SW 1271 (cell line): ENCODE results near the gene CTAG1B.
"Not testable (repeated sequence)": the region's sequence is repeated elsewhere in the genome, so short reads cannot be mapped to it uniquely, and the experiment has no call there.

ENCODE experiments used
- DNase-seq, 2 experiments: peaks; one replicate each; lab custom pipeline; 2025; lab: John Stamatoyannopoulos, UW

The CTAG1B gene

DNA sequence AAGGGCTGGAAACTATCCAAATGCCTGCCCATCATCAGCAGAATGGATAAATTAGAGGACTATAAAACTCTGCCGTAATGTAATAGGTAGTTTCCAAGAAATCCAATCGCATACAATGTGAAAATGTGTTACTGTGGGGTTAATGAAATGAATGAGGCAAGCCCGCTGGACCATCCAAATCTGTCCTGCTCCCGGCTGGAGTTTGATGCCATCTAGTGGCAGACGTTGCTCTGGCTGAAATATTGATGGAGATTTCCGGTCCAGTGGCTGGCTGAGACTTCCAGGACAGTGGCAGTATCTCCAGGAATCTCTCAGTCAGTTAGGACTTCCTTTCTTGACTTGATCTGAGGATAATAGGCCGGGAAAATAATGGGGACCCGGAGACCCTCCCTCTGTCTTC, 36.1 kb downstream of the CTAG1B start:
- DNase-seq, result not testable (repeated sequence)

DNA sequence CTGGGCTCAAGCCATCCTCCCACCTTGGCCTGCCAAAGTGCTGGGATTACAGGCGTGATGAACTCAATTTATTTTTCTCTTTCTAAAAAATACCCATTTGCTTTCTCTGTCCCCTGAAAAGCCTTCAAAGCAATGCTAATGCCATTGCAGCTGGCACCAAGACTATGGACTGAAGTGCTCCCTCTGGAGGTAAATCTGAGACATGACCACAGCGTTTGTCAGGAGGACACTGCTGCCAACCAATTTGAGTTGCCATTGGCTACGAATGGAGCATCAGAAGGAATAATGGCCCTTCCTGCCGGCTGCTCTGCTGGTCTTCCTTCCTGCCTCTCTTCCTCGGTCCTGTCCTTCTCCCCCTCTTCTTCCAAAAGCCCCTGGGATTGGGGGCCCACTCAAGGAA, 44.0 kb downstream of the CTAG1B start:
- not testable (repeated sequence) for DNase-seq

DNA sequence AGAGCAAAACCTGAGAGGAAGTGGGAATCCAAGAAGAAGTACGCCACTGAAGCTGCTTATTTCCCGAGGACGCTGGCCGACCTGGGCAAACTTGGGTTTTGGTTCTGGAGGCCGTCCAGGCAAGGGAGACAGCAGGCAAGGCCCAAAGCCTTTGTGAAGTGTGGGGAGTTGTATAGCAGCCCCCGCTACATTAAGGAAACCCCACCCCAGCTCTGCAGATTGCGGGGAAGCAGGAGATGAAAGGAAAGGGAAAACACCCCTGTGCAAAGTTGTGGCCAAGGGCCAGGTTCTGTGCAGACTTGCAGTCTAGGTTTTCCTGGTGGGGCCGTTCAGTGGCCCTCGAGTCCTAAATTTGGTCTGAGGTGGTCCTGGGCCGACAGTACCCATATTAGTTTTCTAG, 46.0 kb downstream of the CTAG1B start:
- not testable (repeated sequence) for DNase-seq

DNA sequence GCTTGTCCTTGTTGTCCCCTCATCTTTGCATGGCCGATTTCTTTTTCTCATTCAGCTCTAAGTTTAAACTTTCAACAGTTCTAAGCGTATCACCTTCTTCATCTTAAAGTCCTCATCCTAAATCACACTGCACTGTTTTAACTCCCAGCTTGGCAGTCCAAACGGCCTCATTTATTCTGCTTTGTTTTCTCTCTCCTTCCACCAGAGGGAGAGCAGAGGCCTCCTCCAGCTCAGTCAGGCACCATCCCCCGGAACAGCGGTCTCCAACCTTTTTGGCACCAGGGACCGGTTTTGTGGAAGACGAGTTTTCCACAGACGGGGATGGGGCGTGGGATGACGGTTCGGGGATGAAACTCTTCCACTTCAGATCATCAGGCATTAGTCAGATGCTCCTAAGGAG, 48.7 kb downstream of the CTAG1B start:
- not testable (repeated sequence) for DNase-seq
